Fibroblast of lung (primary cell): ENCODE measurements around the gene OXER1. TPM values are rescaled to one million over a fixed set of nuclear protein-coding genes. Genes with fewer than 3 reads are reported as not detected.

Experiments used
- DNase-seq, 2 donors: peaks; one replicate each; pipeline versions ENCODE4 v3.0.0 to v3.0.0-alpha.2; 2010; ENCODE audit warnings: low read depth in 2 of 2
- H2AFZ ChIP-seq: 2 replicates; pipeline ENCODE4 v1.5.1; 2012; ENCODE audit warnings: low read length, control low read depth, inconsistent platforms
- H3K27ac ChIP-seq: 2 replicates; pipeline ENCODE4 v1.5.1; 2011; ENCODE audit warnings: low read length, control low read depth; ENCODE audit not compliant: insufficient read depth
- H3K27me3 ChIP-seq: 2 replicates; pipeline ENCODE4 v1.5.1; 2011; ENCODE audit warnings: mild to moderate bottlenecking, low read length; ENCODE audit not compliant: control insufficient read depth, insufficient read depth
- H3K36me3 ChIP-seq: 2 replicates; pipeline ENCODE4 v1.5.1; 2011; ENCODE audit warnings: low read length; ENCODE audit not compliant: control insufficient read depth, insufficient read depth
- H3K4me1 ChIP-seq: 2 replicates; pipeline ENCODE4 v1.5.1; 2011; ENCODE audit warnings: low read length; ENCODE audit not compliant: control insufficient read depth, insufficient read depth; ENCODE audit errors: extremely low read depth
- H3K4me2 ChIP-seq: 2 replicates; pipeline ENCODE4 v1.5.1; 2011; ENCODE audit warnings: low read length, control low read depth; ENCODE audit not compliant: insufficient read depth; ENCODE audit errors: extremely low read depth
- H3K4me3 ChIP-seq, 4 experiments: fragments of 200-600 bp in 1 of 4; sonication (generic) in 1 of 4; replicated peaks in 1 of 4; 2 replicates each; pipeline ENCODE4 v1.5.1; 2011 to 2016; ENCODE audit warnings: low read length in 4 of 4, low read depth in 3 of 4, mild to moderate bottlenecking in 3 of 4, control low read depth in 2 of 4, inconsistent platforms in 1 of 4, mixed read lengths in 1 of 4; ENCODE audit not compliant: insufficient read depth in 1 of 4; ENCODE audit errors: control extremely low read depth in 1 of 4
- H3K79me2 ChIP-seq: 2 replicates; pipeline ENCODE4 v1.5.1; 2012; ENCODE audit warnings: mild to moderate bottlenecking, low read length, inconsistent platforms; ENCODE audit not compliant: control insufficient read depth, insufficient read depth
- H3K9ac ChIP-seq: 2 replicates; pipeline ENCODE4 v1.5.1; 2011; ENCODE audit warnings: mild to moderate bottlenecking, low read length, control low read depth; ENCODE audit not compliant: insufficient read depth
- H3K9me3 ChIP-seq: 2 replicates; pipeline ENCODE4 v1.5.1; 2012; ENCODE audit warnings: low read depth, low read length; ENCODE audit not compliant: control insufficient read depth, insufficient read depth
- H4K20me1 ChIP-seq: 2 replicates; pipeline ENCODE4 v1.5.1; 2011; ENCODE audit warnings: low read length; ENCODE audit not compliant: control insufficient read depth, insufficient read depth; ENCODE audit errors: extremely low read depth
- EZH2 ChIP-seq: IDR thresholded peaks from 2 replicates; pipeline ENCODE4 v1.5.1; 2012; ENCODE audit warnings: low read length, control low read depth, mild to moderate bottlenecking; ENCODE audit errors: missing control alignments
- polyA plus RNA-seq, 2 donors: library from polyadenylated mRNA; depleted of rRNA in 1 of 2; stranded (reverse) in 1 of 2; unstranded in 1 of 2; fragments of >200 nt; gene quantifications; 2 replicates each; pipeline ENCODE4 v1.2.1, GENCODE V29; 2011 to 2012; ENCODE audit warnings: missing spikeins in 1 of 2
- total RNA-seq: library from RNA; depleted of rRNA; stranded (reverse); fragments of >200 nt; gene quantifications from 2 replicates; pipeline ENCODE4 v1.2.1, GENCODE V29; 2014
- TF ChIP-seq, protein P1 (sequence below), 2 donors: IDR thresholded peaks in 1 of 2; conservative IDR thresholded peaks in 1 of 2; 1 replicate in 1 of 2; 2 replicates in 1 of 2; pipeline ENCODE4 v1.5.1; 2011 to 2012; ENCODE audit warnings: low read length in 2 of 2, control low read depth in 1 of 2, inconsistent platforms in 1 of 2, low read depth in 1 of 2, mild to moderate bottlenecking in 1 of 2

OXER1 gene
- total and polyA plus RNA-seq, 2 donors (not counting 1 experiment from before 2014, with no cell fraction given), result 0.17 TPM; not detected in 1

DNA sequence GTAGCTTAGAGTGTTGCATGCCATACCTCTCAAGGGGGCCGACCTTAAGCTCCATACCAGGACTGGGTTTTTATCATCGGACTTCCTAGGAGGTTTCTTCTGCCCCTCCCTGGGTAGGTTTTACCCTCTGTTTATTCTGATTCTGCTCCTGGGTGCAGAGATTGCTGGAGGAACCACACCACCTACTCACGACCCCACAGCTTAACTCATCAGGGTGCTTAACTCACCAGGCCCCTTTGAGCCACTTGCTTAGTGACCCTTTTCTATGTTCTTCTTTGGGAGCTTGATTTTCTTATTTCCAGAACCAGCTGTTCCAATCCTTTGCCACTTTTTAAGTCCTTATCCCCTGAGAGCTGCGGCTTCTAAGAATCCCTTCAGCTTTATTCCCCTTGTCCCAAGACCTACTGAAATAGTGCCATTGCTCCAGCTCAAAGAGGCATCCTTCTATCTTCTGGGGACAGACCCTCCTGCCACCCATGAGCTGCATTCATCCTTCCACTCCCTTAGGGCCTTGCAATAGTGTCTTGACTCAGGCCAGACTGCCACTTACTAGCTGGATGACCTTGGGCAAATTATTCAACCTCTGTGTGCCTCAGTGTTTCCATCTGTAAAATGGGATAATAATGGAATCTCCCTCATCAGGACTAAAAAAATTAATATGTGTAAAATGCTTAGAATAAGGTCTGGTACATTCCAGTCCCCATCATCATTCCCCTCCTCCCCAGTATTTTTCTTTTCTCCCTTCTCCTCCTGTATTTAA, 5.8 kb downstream of the OXER1 start:
- H4K20me1 ChIP-seq, result no peaks in the 10 kb centered on the region
- H3K27ac ChIP-seq, result no peak overlapping the region
- no peak overlapping the region for H3K4me2 ChIP-seq
- H3K9me3 ChIP-seq, result no peaks in the 10 kb centered on the region
- no peak for TF ChIP-seq EZH2
- TF ChIP-seq, protein P1, sequence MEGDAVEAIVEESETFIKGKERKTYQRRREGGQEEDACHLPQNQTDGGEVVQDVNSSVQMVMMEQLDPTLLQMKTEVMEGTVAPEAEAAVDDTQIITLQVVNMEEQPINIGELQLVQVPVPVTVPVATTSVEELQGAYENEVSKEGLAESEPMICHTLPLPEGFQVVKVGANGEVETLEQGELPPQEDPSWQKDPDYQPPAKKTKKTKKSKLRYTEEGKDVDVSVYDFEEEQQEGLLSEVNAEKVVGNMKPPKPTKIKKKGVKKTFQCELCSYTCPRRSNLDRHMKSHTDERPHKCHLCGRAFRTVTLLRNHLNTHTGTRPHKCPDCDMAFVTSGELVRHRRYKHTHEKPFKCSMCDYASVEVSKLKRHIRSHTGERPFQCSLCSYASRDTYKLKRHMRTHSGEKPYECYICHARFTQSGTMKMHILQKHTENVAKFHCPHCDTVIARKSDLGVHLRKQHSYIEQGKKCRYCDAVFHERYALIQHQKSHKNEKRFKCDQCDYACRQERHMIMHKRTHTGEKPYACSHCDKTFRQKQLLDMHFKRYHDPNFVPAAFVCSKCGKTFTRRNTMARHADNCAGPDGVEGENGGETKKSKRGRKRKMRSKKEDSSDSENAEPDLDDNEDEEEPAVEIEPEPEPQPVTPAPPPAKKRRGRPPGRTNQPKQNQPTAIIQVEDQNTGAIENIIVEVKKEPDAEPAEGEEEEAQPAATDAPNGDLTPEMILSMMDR (conservative IDR thresholded peaks at IDR 0.05 in 1 of 2, IDR thresholded peaks at IDR 0.05 in 1 of 2; ENCODE audit: low read depth in 1 of 2, low read length in 2 of 2), result no peak
- no peaks in the 10 kb centered on the region for H3K36me3 ChIP-seq
- no peak overlapping the region for H3K4me3 ChIP-seq
- H3K4me1 ChIP-seq, result no peaks in the 10 kb centered on the region
- no peak overlapping the region for H2AFZ ChIP-seq
- DNase-seq, result no peak
- no peaks in the 10 kb centered on the region for H3K27me3 ChIP-seq
- no peak overlapping the region for H3K9ac ChIP-seq
- H3K79me2 ChIP-seq, result no peaks in the 10 kb centered on the region

DNA sequence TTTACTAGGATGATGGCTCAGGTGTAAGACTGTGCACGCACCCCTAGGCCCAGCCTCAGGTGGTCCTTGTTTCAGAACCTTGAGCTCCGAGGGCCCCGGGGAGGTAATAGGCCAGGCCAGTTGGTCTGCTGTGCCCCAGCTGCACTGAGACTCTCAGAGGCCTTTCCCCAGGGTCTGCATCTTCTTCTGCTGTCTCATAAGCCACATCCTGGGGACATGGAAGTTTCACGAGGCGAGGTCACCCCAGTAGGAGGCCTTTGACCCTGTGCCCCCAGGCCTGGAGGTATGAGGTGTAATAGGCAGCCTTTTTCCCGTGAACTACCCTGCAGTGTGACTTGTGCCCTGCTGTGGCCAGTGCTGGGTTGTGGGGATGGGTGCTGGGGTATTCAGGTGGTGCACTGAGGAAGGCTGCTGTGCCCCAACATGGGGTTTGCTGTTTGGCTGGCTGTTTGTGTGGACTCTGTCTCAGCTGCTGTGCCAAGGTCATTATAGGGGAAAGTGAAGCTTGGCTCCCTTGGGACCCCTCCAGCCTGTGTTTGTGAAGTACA, 6.9 kb downstream of the OXER1 start:
- H3K27ac ChIP-seq, result no peak overlapping the region
- no peak for TF ChIP-seq EZH2
- TF ChIP-seq, protein P1 (conservative IDR thresholded peaks at IDR 0.05 in 1 of 2, IDR thresholded peaks at IDR 0.05 in 1 of 2; ENCODE audit: low read depth in 1 of 2, low read length in 2 of 2), result no peak
- DNase-seq, result no peak

DNA sequence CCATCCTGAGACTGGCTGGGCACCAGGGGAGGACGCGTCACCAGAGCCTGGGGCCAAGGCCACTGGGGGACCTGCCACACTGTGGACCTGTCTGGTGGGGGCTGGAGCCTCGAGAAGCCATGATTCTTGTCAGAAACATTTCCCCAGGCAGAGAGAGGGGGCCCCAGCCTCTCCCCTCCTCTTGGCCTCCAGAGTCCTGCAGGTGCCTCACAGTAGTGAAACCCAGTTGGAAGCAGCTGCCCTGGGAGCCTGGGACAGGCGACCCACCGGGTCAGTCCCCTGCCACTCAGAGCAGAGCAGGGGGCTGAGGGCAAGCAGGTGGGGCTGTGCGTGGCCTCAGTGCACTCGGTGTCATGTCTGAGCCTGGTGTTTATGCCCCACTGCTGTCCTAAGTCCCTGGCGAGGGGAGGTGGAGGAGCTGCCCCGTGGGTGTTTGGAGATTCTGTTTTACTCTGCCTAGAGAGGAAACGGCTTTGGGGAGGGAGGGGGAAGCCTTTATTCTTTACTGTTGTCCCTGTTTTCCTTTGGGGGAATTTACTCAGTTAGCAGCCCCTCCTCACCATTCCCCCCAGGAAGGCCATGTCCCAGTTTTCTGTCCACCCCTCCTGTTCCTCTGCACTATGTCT, 7.7 kb downstream of the OXER1 start:
- no peaks in the 10 kb centered on the region for H4K20me1 ChIP-seq
- no peak overlapping the region for H3K9ac ChIP-seq
- H3K27me3 ChIP-seq, result no peaks in the 10 kb centered on the region
- DNase-seq, result no peak
- no peaks in the 10 kb centered on the region for H3K36me3 ChIP-seq
- H3K27ac ChIP-seq, result no peak overlapping the region
- no peaks in the 10 kb centered on the region for H3K9me3 ChIP-seq
- H3K4me3 ChIP-seq, result no peak overlapping the region
- no peak overlapping the region for H3K4me2 ChIP-seq
- H3K79me2 ChIP-seq, result no peaks in the 10 kb centered on the region
- H3K4me1 ChIP-seq, result no peaks in the 10 kb centered on the region
- TF ChIP-seq EZH2, result no peak
- H2AFZ ChIP-seq, result no peak overlapping the region

More for the DNA sequence above, 6.9 kb downstream of the OXER1 start:
- no peaks in the 10 kb centered on the region for H3K9me3 ChIP-seq
- H2AFZ ChIP-seq, result no peak overlapping the region
- no peaks in the 10 kb centered on the region for H3K79me2 ChIP-seq
- H3K27me3 ChIP-seq, result no peaks in the 10 kb centered on the region
- H3K36me3 ChIP-seq, result no peaks in the 10 kb centered on the region
- H3K4me1 ChIP-seq, result no peaks in the 10 kb centered on the region
- H4K20me1 ChIP-seq, result no peaks in the 10 kb centered on the region
- H3K4me3 ChIP-seq, result no peak overlapping the region
- no peak overlapping the region for H3K4me2 ChIP-seq
- no peak overlapping the region for H3K9ac ChIP-seq
